H1 (cell line): ENCODE data around the gene LRRFIP1. TPM values are rescaled to one million over a fixed set of nuclear protein-coding genes. Genes with fewer than 3 reads are reported as not detected.

Experiments
- CTCF ChIA-PET: fragments of 300-600 bp; sonication (Branson Sonifier 250); formaldehyde crosslinking; loops from one replicate; lab custom pipeline; 2021; ENCODE audit not compliant: partially characterized antibody; lab: Charles Lee
- POLR2A ChIA-PET: fragments of 300-600 bp; sonication (Branson Sonifier 250); formaldehyde crosslinking; loops from one replicate; lab custom pipeline; 2021; ENCODE audit warnings: inconsistent platforms; ENCODE audit not compliant: partially characterized antibody; lab: Charles Lee
- DNase-seq, 2 experiments: peaks; one replicate each; pipeline versions ENCODE4 v3.0.0 to v3.0.0-alpha.2; 2010 to 2022; ENCODE audit warnings: low spot score in 2 of 2, low read depth in 1 of 2, mixed read lengths in 1 of 2
- FAIRE-seq: peaks from 2 replicates; lab custom pipeline; 2011; peaks lifted over from hg19 to GRCh38; lab: Jason Lieb, UNC
- H2AFZ ChIP-seq: 2 replicates; pipeline ENCODE4 v1.8.1; 2012; ENCODE audit warnings: low read length, inconsistent platforms
- H2AK5ac ChIP-seq: 2 replicates; pipeline ENCODE4 v1.6.1; 2013; ENCODE audit warnings: low read depth, low read length
- H2BK120ac ChIP-seq: replicated peaks from 2 replicates; pipeline ENCODE3; 2013; ENCODE audit warnings: low read depth, low read length, inconsistent platforms
- H2BK12ac ChIP-seq: 2 replicates; pipeline ENCODE4 v1.6.1; 2013; ENCODE audit warnings: low read depth, low read length
- H2BK15ac ChIP-seq: 2 replicates; pipeline ENCODE4 v1.6.1; 2013; ENCODE audit warnings: low read length
- H2BK20ac ChIP-seq: 2 replicates; pipeline ENCODE4 v1.6.1; 2013; ENCODE audit warnings: low read length
- H2BK5ac ChIP-seq: 2 replicates; pipeline ENCODE4 v1.6.1; 2013; ENCODE audit warnings: low read depth, low read length
- H3K14ac ChIP-seq: 2 replicates; pipeline ENCODE4 v1.6.1; 2013; ENCODE audit warnings: inconsistent platforms; ENCODE audit not compliant: insufficient read length
- H3K18ac ChIP-seq: 2 replicates; pipeline ENCODE4 v1.6.1; 2013; ENCODE audit warnings: low read length; ENCODE audit errors: extremely low read depth
- H3K23ac ChIP-seq: 2 replicates; pipeline ENCODE4 v1.6.1; 2013; ENCODE audit warnings: inconsistent platforms; ENCODE audit not compliant: insufficient read length
- H3K23me2 ChIP-seq: 2 replicates; pipeline ENCODE4 v1.6.1; 2013; ENCODE audit warnings: low read depth, low read length
- H3K27ac ChIP-seq: 2 replicates; pipeline ENCODE4 v1.6.1; 2011; ENCODE audit warnings: low read depth, low read length, inconsistent platforms
- H3K27me3 ChIP-seq, 4 experiments: replicated peaks in 1 of 4; 1 replicate in 1 of 4; 2 replicates in 3 of 4; pipeline versions ENCODE4 v1.6.1 to v1.8.1; 2011 to 2013; ENCODE audit warnings: low read length in 3 of 4, mild to moderate bottlenecking in 3 of 4, inconsistent platforms in 2 of 4, mixed read lengths in 2 of 4, moderate library complexity in 1 of 4; ENCODE audit not compliant: control insufficient read depth in 3 of 4, insufficient read depth in 3 of 4; ENCODE audit errors: extremely low read depth in 1 of 4
- H3K36me3 ChIP-seq, 4 experiments: 2 replicates each; pipeline versions ENCODE4 v1.6.1 to v1.8.1; 2011 to 2013; ENCODE audit warnings: mild to moderate bottlenecking in 4 of 4, low read length in 3 of 4, moderate library complexity in 2 of 4, control low read depth in 1 of 4, inconsistent platforms in 1 of 4; ENCODE audit not compliant: insufficient read depth in 4 of 4, control insufficient read depth in 2 of 4
- H3K4ac ChIP-seq: replicated peaks from 2 replicates; pipeline ENCODE3; 2013; ENCODE audit warnings: low read length, low read depth, mixed read lengths, inconsistent platforms; ENCODE audit not compliant: insufficient read length
- H3K4me1 ChIP-seq, 4 experiments: replicated peaks in 1 of 4; 1 replicate in 1 of 4; 2 replicates in 3 of 4; pipeline versions ENCODE4 v1.6.1 to v1.8.1; 2011 to 2013; ENCODE audit warnings: low read length in 3 of 4, inconsistent platforms in 2 of 4, mixed read lengths in 1 of 4; ENCODE audit not compliant: insufficient read depth in 4 of 4, control insufficient read depth in 3 of 4
- H3K4me2 ChIP-seq, 2 experiments: 2 replicates each; pipeline versions ENCODE4 v1.6.1 to v1.8.1; 2011 to 2013; ENCODE audit warnings: low read depth in 2 of 2, low read length in 2 of 2, control low read depth in 1 of 2, inconsistent platforms in 1 of 2, mild to moderate bottlenecking in 1 of 2; ENCODE audit not compliant: insufficient read depth in 1 of 2
- H3K4me3 ChIP-seq, 4 experiments: fragments of 200-600, 300-600 bp in 1 of 4; sonication (generic), shearing (Covaris generic), sonication (Bioruptor Twin) in 1 of 4; 2 replicates each; pipeline versions ENCODE4 v1.5.1 to v1.8.1; 2011 to 2016; ENCODE audit warnings: low read length in 4 of 4, low read depth in 3 of 4, control low read depth in 2 of 4, inconsistent platforms in 2 of 4, mild to moderate bottlenecking in 2 of 4, mixed read lengths in 1 of 4, moderate library complexity in 1 of 4; ENCODE audit not compliant: insufficient read depth in 2 of 4; ENCODE audit errors: extremely low read depth in 1 of 4
- H3K56ac ChIP-seq: replicated peaks from 2 replicates; pipeline ENCODE3; 2013; ENCODE audit warnings: low read depth, mild to moderate bottlenecking, mixed read lengths, low read length, inconsistent platforms; ENCODE audit not compliant: insufficient read length
- H3K79me1 ChIP-seq: 2 replicates; pipeline ENCODE4 v1.6.1; 2013; ENCODE audit warnings: low read depth, low read length, control low read depth
- H3K79me2 ChIP-seq, 2 experiments: 2 replicates each; pipeline versions ENCODE4 v1.6.1 to v1.8.1; 2012 to 2013; ENCODE audit warnings: low read length in 2 of 2, mild to moderate bottlenecking in 2 of 2, inconsistent platforms in 1 of 2; ENCODE audit not compliant: insufficient read depth in 2 of 2, control insufficient read depth in 1 of 2
- H3K9ac ChIP-seq, 4 experiments: replicated peaks in 1 of 4; 1 replicate in 1 of 4; 2 replicates in 3 of 4; pipeline versions ENCODE4 v1.6.1 to v1.8.1; 2011 to 2013; ENCODE audit warnings: low read depth in 3 of 4, low read length in 3 of 4, control low read depth in 2 of 4, mild to moderate bottlenecking in 2 of 4, moderate library complexity in 2 of 4, inconsistent platforms in 1 of 4; ENCODE audit errors: extremely low read depth in 1 of 4
- H3K9me3 ChIP-seq, 2 experiments: 2 replicates each; pipeline versions ENCODE4 v1.6.1 to v1.8.1; 2012 to 2013; ENCODE audit warnings: mild to moderate bottlenecking in 2 of 2, moderate library complexity in 2 of 2, control low read depth in 1 of 2, inconsistent platforms in 1 of 2, low read depth in 1 of 2, low read length in 1 of 2, mixed read lengths in 1 of 2; ENCODE audit not compliant: insufficient read depth in 2 of 2
- H4K20me1 ChIP-seq, 2 experiments: replicated peaks in 1 of 2; 2 replicates each; pipeline versions ENCODE3 to v1.8.1; 2011 to 2013; ENCODE audit warnings: inconsistent platforms in 2 of 2, low read length in 2 of 2, mild to moderate bottlenecking in 1 of 2; ENCODE audit not compliant: insufficient read depth in 2 of 2, control insufficient read depth in 1 of 2
- H4K5ac ChIP-seq: 2 replicates; pipeline ENCODE4 v1.6.1; 2013; ENCODE audit warnings: low read length, low read depth, mixed read lengths, inconsistent platforms; ENCODE audit not compliant: insufficient read length
- H4K8ac ChIP-seq: 2 replicates; pipeline ENCODE4 v1.8.0; 2013; ENCODE audit warnings: mild to moderate bottlenecking, moderate library complexity, low read length, inconsistent platforms; ENCODE audit not compliant: insufficient read depth; ENCODE audit errors: extremely low read depth
- H4K91ac ChIP-seq: replicated peaks from 2 replicates; pipeline ENCODE3; 2013; ENCODE audit warnings: low read length, mixed read lengths, inconsistent platforms; ENCODE audit not compliant: insufficient read length
- BRCA1 ChIP-seq: IDR thresholded peaks from 2 replicates; pipeline ENCODE4 v1.6.1; 2012; ENCODE audit warnings: low read depth, low read length, improper control_type of control experiment
- CBX8 ChIP-seq: fragments of 300-800, 300-1000 bp; sonication (generic); IDR thresholded peaks from 2 replicates; pipeline ENCODE4 v1.7.1; 2016; ENCODE audit warnings: low read depth, low read length, borderline replicate concordance
- CEBPB ChIP-seq: IDR thresholded peaks from 2 replicates; pipeline ENCODE4 v1.6.1; 2012; ENCODE audit warnings: low read depth, low read length
- CREB1 ChIP-seq: IDR thresholded peaks from 2 replicates; pipeline ENCODE4 v1.6.1; 2012; ENCODE audit warnings: inconsistent platforms
- GABPA ChIP-seq: IDR thresholded peaks from 2 replicates; pipeline ENCODE4 v1.6.1; 2011; ENCODE audit warnings: mild to moderate bottlenecking, low read length, moderate library complexity, borderline replicate concordance; ENCODE audit not compliant: insufficient read depth
- MAFK ChIP-seq: IDR thresholded peaks from 2 replicates; pipeline ENCODE4 v1.6.1; 2012; ENCODE audit warnings: low read depth, mild to moderate bottlenecking, improper control_type of control experiment, low read length
- NANOG ChIP-seq: IDR thresholded peaks from 2 replicates; pipeline ENCODE4 v1.6.1; 2011; ENCODE audit warnings: low read length, low read depth, mild to moderate bottlenecking, inconsistent platforms; ENCODE audit not compliant: insufficient read depth, poor library complexity, severe bottlenecking
- PHF8 ChIP-seq: fragments of 200-600 bp; sonication (generic); conservative IDR thresholded peaks from 2 replicates; pipeline ENCODE4 v1.7.1; 2012; ENCODE audit warnings: low read depth, mild to moderate bottlenecking, inconsistent platforms, low read length, moderate library complexity
- SIX5 ChIP-seq: IDR thresholded peaks from 2 replicates; pipeline ENCODE4 v1.6.1; 2011; ENCODE audit warnings: mild to moderate bottlenecking, low read depth, low read length
- TAF1 ChIP-seq: IDR thresholded peaks from 2 replicates; pipeline ENCODE4 v1.6.1; 2011; ENCODE audit warnings: mild to moderate bottlenecking, low read depth, low read length
- USF2 ChIP-seq: IDR thresholded peaks from 2 replicates; pipeline ENCODE4 v1.6.1; 2011; ENCODE audit warnings: low read length, improper control_type of control experiment
- polyA plus RNA-seq, 7 experiments: library from polyadenylated mRNA; depleted of rRNA in 3 of 7; stranded (reverse) in 5 of 7; unstranded in 2 of 7; fragments of >200 nt in 5 of 7; fragments of 200-250 nt in 2 of 7; gene quantifications; 1 replicate in 5 of 7; 2 replicates in 1 of 7; 4 replicates in 1 of 7; pipeline versions ENCODE4 v1.2.1 to v1.2.3, GENCODE V29; 2011 to 2013; ENCODE audit warnings: missing spikeins in 2 of 7, mixed read lengths in 2 of 7
- total RNA-seq: library from RNA; stranded (reverse); fragmentation: NEBNext Ultra II Directional; extraction: Animal tissue kit (Norgen Biotek cat#: 25700); gene quantifications from 2 replicates; pipeline ENCODE4 v1.2.1, GENCODE V29; 2021
- TF ChIP-seq, protein P1 (sequence below): IDR thresholded peaks from 2 replicates; pipeline ENCODE4 v1.6.1; 2011; ENCODE audit warnings: low read depth, mild to moderate bottlenecking, low read length; ENCODE audit not compliant: insufficient read depth

Gene LRRFIP1
- total and polyA plus RNA-seq, 2 of the 8 experiments (the other 6 are each of a cell fraction or from before 2014, with no cell fraction given), result 12.1 to 75.8 TPM

- Histone ChIP-seq H2AK5ac (no peak overlapping the region), H4K8ac (no peak overlapping the region), H3K14ac (no peak overlapping the region), H3K4me3 (no peak overlapping the region), H3K23ac (no peak overlapping the region), H2BK20ac (no peak overlapping the region), H2BK5ac (no peak overlapping the region), H3K4ac (no peak overlapping the region), H3K79me2 (peaks cover 0 to 38% of the 10 kb centered on the region in 2 experiments; a peak in 2 of 4 replicates), H2BK12ac (no peak overlapping the region), H2AFZ (no peak overlapping the region), H4K91ac (no peak overlapping the region), H3K27ac (no peak overlapping the region), H3K56ac (no peak overlapping the region), H4K20me1 (peaks cover 2 to 13% of the 10 kb centered on the region in 2 experiments), H2BK15ac (no peak overlapping the region), H3K4me2 (no peak overlapping the region), H2BK120ac (no peak overlapping the region), H3K79me1 (peaks cover 4% of the 10 kb centered on the region; the same call in 1 of the 2 replicates), H3K23me2 (no peaks in the 10 kb centered on the region), H3K9me3 (no peaks in the 10 kb centered on the region), H3K18ac (no peak overlapping the region), H3K4me1 (peaks cover 0 to 25% (median 11%) of the 10 kb centered on the region in 4 experiments; a peak in 6 of 7 replicates), H3K36me3 (0 out of 8 replicates have a peak, but pooled peaks cover 0 to 3% (median 0%) of the 10 kb centered on the region in 4 experiments), H3K9ac (no peak overlapping the region), H4K5ac (no peak overlapping the region), H3K27me3 (no peaks in the 10 kb centered on the region)
- FAIRE-seq (no peak), DNase-seq (no peak)
- ChIA-PET CTCF (interaction anchor here (1.3 to 1.8 kb wide), 4 partner anchors 10 to 27 kb away, joined by 3 to 7 read pairs (median 4); no protein-coding TSS in a partner anchor), POLR2A (interaction anchor here (1.1 kb wide), 1 partner anchor 64 kb away, joined by 3 read pairs; no protein-coding TSS in a partner anchor)
- TF ChIP-seq GABPA (no peak), CEBPB (no peak), BRCA1 (no peak), CBX8 (no peak), MAFK (no peak), PHF8 (no peak), CREB1 (no peak), NANOG (no peak), SIX5 (no peak), USF2 (no peak), TAF1 (no peak)
- TF ChIP-seq, protein P1, sequence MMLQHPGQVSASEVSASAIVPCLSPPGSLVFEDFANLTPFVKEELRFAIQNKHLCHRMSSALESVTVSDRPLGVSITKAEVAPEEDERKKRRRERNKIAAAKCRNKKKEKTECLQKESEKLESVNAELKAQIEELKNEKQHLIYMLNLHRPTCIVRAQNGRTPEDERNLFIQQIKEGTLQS, result no peak
Observed at GRCh38 chr2:237716011-237716410, 88.6 kb downstream of the LRRFIP1 start.
